GM12892 (cell line): ENCODE measurements around the gene ACTL9.

Experiments used
- POLR2A ChIP-seq: IDR thresholded peaks from 2 replicates; pipeline ENCODE4 v1.6.1; 2011; ENCODE audit warnings: low read depth, low read length, control low read depth
- POLR2AphosphoS5 ChIP-seq: IDR thresholded peaks from 2 replicates; pipeline ENCODE4 v1.6.1; 2011; ENCODE audit warnings: low read depth, low read length, control low read depth
- TAF1 ChIP-seq: IDR thresholded peaks from 2 replicates; pipeline ENCODE4 v1.6.1; 2011; ENCODE audit warnings: low read depth, mild to moderate bottlenecking, control low read depth, low read length, borderline replicate concordance

GRCh38 chr19:8688930-8689329, 9.7 kb downstream of the ACTL9 start:
- TF ChIP-seq POLR2AphosphoS5 (no peak), POLR2A (no peak), TAF1 (no peak)
